ENCODE results near the gene NCOA1.

Gene NCOA1

DNA sequence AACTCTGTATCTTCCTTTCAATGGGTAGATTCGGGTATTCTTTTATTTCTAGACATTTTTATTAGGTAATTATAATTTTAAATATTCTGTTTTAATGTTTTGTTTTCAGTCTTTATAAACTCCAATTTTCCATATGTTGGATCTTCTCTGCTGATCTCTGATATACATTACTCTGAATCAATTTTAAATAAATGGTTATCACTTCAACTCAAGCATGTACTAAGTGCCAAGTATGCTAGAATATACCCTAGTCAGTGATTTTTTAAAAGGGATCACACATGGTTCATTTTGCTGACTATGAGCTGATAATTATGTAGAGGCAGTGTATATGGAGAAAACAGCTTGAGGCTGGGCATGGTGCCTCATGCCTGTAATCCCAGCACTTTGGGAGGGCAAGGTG, 41.7 kb upstream of the NCOA1 start:
- ChIA-PET CTCF (no interaction called here), POLR2A (no interaction called here)
- H3K27ac ChIP-seq (ENCODE audit: extremely low read depth, low read depth, low read length) = no peak overlapping the region
- no peaks in the 10 kb centered on the region for H3K36me3 ChIP-seq (ENCODE audit: control insufficient read depth in 2 of 2, insufficient read depth in 1 of 2, low read length in 2 of 2)
- no peak for TF ChIP-seq KLF10 (tag by site-specific recombination; IDR thresholded peaks at IDR 0.05)
- TF ChIP-seq, protein P1, sequence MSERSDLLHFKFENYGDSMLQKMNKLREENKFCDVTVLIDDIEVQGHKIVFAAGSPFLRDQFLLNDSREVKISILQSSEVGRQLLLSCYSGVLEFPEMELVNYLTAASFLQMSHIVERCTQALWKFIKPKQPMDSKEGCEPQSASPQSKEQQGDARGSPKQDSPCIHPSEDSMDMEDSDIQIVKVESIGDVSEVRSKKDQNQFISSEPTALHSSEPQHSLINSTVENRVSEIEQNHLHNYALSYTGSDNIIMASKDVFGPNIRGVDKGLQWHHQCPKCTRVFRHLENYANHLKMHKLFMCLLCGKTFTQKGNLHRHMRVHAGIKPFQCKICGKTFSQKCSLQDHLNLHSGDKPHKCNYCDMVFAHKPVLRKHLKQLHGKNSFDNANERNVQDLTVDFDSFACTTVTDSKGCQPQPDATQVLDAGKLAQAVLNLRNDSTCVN (tag by site-specific recombination; optimal IDR thresholded peaks at IDR 0.05) = no peak
- TF ChIP-seq ZNF133 (tag by site-specific recombination; IDR thresholded peaks at IDR 0.05) = peak; percentile 87
- no peak for TF ChIP-seq ZBTB48 (tag by site-specific recombination; IDR thresholded peaks at IDR 0.05)
- TF ChIP-seq SETDB1 (IDR thresholded peaks at IDR 0.05; ENCODE audit: insufficient read length, low read length) = peak; percentile 87
- H3K4me3 ChIP-seq (ENCODE audit: low read depth, low read length) = no peak overlapping the region
- H3K9me3 ChIP-seq (ENCODE audit: control insufficient read depth, insufficient read depth, low read depth, low read length) = no peaks in the 10 kb centered on the region
- H3K4me1 ChIP-seq (ENCODE audit: control insufficient read depth, insufficient read depth, low read length) = no peaks in the 10 kb centered on the region

DNA sequence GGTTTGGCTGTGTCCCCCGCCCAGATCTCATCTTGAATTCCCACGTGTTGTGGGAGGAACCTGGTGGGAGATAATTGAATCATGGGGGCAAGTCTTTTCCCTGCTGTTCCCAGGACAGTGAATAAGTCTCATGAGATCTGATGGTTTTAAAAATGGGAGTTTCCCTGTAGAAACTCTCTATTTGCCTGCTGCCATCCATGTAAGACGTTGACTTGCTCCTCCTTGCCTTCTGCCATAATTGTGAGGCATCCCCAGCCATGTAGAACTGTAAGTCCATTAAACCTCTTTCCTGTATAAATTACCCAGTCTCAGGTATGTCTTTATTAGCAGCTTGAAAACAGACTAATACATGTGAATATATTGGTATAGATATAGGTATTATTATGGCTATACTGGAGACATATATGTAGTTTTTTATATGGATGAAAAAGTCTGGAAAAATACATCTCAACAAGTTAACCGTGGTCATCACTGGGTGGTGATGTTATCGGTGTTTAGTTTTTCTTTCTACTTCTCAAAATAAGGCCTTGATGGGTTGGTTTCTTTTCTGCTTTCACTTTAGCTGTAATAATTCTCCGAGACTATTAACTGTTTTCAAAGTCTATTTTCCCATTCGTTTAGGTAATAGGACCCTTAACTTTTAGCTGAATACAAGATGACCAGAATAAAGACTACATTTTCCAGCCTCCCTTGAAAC, 39.1 kb upstream of the NCOA1 start:
- CTCF ChIA-PET = interaction anchor here (1.6 to 1.8 kb wide), 2 partner anchors 10 to 30 kb away, joined by 4 read pairs; no protein-coding TSS in a partner anchor
- H3K9me3 ChIP-seq (ENCODE audit: control insufficient read depth, insufficient read depth, low read depth, low read length) = no peaks in the 10 kb centered on the region
- POLR2A ChIA-PET = no interaction called here
- no peak overlapping the region for H3K27ac ChIP-seq (ENCODE audit: extremely low read depth, low read depth, low read length)
- H3K4me3 ChIP-seq (ENCODE audit: low read depth, low read length) = no peak overlapping the region
- H3K4me1 ChIP-seq (ENCODE audit: control insufficient read depth, insufficient read depth, low read length) = no peaks in the 10 kb centered on the region
- TF ChIP-seq, protein P2, sequence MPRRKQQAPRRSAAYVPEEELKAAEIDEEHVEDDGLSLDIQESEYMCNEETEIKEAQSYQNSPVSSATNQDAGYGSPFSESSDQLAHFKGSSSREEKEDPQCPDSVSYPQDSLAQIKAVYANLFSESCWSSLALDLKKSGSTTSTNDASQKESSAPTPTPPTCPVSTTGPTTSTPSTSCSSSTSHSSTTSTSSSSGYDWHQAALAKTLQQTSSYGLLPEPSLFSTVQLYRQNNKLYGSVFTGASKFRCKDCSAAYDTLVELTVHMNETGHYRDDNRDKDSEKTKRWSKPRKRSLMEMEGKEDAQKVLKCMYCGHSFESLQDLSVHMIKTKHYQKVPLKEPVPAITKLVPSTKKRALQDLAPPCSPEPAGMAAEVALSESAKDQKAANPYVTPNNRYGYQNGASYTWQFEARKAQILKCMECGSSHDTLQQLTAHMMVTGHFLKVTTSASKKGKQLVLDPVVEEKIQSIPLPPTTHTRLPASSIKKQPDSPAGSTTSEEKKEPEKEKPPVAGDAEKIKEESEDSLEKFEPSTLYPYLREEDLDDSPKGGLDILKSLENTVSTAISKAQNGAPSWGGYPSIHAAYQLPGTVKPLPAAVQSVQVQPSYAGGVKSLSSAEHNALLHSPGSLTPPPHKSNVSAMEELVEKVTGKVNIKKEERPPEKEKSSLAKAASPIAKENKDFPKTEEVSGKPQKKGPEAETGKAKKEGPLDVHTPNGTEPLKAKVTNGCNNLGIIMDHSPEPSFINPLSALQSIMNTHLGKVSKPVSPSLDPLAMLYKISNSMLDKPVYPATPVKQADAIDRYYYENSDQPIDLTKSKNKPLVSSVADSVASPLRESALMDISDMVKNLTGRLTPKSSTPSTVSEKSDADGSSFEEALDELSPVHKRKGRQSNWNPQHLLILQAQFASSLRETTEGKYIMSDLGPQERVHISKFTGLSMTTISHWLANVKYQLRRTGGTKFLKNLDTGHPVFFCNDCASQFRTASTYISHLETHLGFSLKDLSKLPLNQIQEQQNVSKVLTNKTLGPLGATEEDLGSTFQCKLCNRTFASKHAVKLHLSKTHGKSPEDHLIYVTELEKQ (tag by site-specific recombination; IDR thresholded peaks at IDR 0.05; ENCODE audit: borderline replicate concordance) = no peak
- TF ChIP-seq ZBTB48 (tag by site-specific recombination; IDR thresholded peaks at IDR 0.05) (no peak), ZNF571 (tag by site-specific recombination; IDR thresholded peaks at IDR 0.05) (no peak), ZNF548 (tag by site-specific recombination; IDR thresholded peaks at IDR 0.05) (no peak), ZNF658 (tag by site-specific recombination; IDR thresholded peaks at IDR 0.05) (no peak), EGR2 (tag by site-specific recombination; IDR thresholded peaks at IDR 0.05; ENCODE audit: low read depth) (no peak), ZBTB1 (tag by site-specific recombination; IDR thresholded peaks at IDR 0.05) (no peak), SCRT2 (tag by site-specific recombination; IDR thresholded peaks at IDR 0.05) (no peak), ZNF48 (tag by site-specific recombination; IDR thresholded peaks at IDR 0.05) (no peak), YY1 (tag by site-specific recombination; IDR thresholded peaks at IDR 0.05) (no peak), BCL11A (tag by site-specific recombination; IDR thresholded peaks at IDR 0.05; ENCODE audit: low read depth) (no peak), OSR2 (tag by site-specific recombination; IDR thresholded peaks at IDR 0.05) (no peak)
- TF ChIP-seq, protein P3, sequence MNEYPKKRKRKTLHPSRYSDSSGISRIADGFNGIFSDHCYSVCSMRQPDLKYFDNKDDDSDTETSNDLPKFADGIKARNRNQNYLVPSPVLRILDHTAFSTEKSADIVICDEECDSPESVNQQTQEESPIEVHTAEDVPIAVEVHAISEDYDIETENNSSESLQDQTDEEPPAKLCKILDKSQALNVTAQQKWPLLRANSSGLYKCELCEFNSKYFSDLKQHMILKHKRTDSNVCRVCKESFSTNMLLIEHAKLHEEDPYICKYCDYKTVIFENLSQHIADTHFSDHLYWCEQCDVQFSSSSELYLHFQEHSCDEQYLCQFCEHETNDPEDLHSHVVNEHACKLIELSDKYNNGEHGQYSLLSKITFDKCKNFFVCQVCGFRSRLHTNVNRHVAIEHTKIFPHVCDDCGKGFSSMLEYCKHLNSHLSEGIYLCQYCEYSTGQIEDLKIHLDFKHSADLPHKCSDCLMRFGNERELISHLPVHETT (tag by site-specific recombination; IDR thresholded peaks at IDR 0.05) = no peak
- TF ChIP-seq, protein P4, sequence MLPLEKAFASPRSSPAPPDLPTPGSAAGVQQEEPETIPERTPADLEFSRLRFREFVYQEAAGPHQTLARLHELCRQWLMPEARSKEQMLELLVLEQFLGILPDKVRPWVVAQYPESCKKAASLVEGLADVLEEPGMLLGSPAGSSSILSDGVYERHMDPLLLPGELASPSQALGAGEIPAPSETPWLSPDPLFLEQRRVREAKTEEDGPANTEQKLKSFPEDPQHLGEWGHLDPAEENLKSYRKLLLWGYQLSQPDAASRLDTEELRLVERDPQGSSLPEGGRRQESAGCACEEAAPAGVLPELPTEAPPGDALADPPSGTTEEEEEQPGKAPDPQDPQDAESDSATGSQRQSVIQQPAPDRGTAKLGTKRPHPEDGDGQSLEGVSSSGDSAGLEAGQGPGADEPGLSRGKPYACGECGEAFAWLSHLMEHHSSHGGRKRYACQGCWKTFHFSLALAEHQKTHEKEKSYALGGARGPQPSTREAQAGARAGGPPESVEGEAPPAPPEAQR (tag by site-specific recombination; IDR thresholded peaks at IDR 0.05) = no peak
- H3K36me3 ChIP-seq (ENCODE audit: control insufficient read depth in 2 of 2, insufficient read depth in 1 of 2, low read length in 2 of 2) = no peaks in the 10 kb centered on the region
